Femur (tissue), 1 donor: Measurements from ENCODE around the gene SYT14.

Experiments used
- DNase-seq: peaks from one replicate; pipeline ENCODE4 v3.0.0-alpha.2; 2017

Gene SYT14

DNA sequence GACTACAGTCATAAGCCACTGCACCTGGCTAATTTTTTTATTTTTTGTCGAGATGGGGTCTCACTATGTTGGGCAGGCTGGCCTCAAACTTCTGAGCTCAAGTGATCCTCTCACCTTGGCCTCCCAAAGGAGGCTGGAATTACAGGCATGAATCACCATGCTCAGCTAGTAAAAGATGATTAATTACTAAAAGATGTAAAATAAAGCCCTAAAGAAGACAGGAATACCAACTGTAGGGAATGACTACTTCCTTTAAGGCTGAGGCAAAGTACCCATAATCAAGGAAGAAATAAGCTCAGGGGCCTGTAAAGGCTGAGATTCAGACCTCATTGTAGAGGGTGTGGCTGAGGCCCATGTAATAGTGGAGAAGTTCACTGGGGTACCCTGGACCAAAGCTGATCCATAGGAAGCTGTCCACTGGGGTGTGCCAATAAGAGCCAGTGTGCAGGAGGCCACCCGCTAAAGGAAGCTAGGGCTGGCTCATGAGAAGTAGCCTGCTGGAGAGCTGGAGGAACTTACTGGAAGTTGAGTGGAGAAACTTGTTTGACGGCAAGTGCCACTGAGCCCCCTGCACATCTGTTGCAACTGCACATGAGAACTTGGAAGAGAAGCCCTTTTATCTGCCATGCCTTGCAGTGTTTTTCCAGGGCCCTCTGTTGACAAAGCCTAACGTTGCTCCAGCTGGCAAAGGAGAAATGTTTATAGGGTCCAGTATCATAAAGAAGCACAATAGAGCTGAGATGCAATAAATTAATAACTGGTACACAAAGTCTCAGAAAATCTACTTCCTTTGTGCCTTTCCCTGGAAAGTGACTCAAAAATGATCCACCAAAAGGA is 276.8 kb downstream of the SYT14 start:
- DNase-seq: no peak

GRCh38 chr1:210217482-210217881 is 279.5 kb downstream of the SYT14 start:
- DNase-seq: no peak

DNA sequence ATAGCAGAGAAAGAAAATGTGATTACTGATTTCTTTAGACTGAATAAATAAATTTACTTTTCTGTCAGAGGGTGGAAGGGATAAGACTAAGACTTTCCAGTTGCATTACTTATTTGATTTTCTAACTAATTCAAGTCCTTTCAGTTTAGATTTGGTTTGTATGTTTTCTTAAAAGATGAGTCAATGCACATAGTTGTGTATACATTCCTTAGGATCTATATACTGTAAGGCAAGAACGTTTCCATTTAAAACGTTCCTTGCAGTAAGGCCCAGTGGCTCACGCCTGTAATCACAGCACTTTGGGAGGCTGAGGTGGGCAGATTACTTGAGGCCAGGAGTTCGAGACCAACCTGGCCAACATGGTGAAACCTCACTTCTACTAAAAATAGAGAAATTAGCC is 280.0 kb downstream of the SYT14 start:
- DNase-seq: no peak
